NCI-H2227 treated with DMSO at 0.1 percent for 48 hours (cell line): ENCODE results near the gene PLEKHA6.

Experiments
- DNase-seq: peaks from one replicate; lab custom pipeline; 2025; lab: John Stamatoyannopoulos, UW

The PLEKHA6 gene

DNA sequence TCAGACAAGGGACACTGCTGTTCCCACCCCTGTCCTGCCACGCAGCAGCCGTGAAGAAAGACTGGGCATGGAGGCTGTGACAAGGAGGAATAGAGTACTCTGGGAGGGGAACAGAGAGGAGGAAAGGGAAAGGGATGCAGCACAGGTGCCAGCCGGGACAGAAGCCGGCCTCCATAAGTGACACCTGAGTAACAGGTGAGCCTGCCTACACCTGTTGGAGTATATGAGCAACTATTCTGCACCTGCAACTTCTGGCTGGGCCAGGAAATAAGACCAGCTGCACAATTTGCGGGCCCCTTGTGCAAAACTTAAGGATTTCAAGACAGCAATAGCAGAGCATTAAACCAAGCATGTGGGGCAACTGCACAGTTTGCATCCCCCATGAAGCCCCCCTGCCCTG is 73.4 kb downstream of the PLEKHA6 start:
- no peak for DNase-seq

DNA sequence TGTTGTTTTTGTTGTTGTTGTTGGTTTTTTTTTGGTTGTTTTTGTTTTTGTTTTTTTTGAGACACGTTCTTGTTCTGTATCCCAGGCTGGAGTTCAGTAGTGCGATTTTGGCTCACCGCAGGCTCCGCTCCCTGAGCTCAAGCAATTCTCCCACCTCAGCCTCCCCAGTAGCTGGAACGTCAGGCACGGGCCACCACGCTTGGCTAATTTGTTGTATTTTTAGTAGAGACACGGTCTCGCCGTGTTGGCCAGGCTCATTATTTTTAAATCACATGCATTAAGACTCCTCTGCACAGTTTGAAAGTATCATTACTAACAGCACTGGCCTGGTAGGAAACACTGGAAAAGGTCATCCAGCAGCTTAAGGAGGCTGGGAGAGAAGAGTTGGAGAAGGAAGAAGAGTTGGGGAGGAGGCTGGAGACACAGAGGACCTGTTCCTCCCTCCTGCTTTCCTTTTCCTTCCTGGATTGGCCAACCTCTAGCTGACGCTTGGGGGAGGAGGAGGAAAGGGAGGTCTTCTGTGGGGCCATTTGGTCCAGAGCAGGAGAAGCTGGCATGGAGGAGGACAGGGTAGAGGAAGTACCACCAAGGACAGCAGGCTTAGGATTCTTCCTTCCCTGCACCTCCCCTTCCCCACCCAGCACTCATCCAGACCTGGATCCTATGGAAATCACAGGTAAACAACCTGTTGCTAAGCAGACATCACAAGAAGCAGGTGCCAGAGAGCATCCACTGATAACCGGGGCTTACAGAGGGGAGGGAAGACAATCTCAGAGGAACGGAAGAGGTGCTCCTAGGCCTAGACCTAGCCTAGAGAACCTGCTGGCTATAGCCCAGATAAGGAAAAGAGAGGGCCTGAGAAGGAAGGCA is 74.1 kb downstream of the PLEKHA6 start:
- DNase-seq: no peak

DNA sequence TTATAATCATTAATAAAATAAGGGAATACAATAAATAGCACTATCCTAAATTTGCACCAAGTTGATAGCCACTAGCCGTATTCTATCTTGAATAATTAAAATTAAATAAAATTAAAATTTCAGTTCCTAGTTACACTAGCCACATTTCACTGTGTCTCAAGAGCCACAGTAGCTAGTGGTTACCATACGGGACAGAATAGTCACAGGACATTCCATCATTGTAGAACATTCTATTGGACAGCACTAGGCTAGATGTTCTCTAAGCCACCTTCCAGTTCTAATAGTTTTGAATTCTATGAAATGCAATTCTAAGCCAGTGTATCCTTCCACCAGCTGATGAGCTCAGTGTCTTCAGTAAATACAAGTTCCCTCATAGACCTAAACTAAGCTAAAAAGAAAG is 74.8 kb downstream of the PLEKHA6 start:
- no peak for DNase-seq

DNA sequence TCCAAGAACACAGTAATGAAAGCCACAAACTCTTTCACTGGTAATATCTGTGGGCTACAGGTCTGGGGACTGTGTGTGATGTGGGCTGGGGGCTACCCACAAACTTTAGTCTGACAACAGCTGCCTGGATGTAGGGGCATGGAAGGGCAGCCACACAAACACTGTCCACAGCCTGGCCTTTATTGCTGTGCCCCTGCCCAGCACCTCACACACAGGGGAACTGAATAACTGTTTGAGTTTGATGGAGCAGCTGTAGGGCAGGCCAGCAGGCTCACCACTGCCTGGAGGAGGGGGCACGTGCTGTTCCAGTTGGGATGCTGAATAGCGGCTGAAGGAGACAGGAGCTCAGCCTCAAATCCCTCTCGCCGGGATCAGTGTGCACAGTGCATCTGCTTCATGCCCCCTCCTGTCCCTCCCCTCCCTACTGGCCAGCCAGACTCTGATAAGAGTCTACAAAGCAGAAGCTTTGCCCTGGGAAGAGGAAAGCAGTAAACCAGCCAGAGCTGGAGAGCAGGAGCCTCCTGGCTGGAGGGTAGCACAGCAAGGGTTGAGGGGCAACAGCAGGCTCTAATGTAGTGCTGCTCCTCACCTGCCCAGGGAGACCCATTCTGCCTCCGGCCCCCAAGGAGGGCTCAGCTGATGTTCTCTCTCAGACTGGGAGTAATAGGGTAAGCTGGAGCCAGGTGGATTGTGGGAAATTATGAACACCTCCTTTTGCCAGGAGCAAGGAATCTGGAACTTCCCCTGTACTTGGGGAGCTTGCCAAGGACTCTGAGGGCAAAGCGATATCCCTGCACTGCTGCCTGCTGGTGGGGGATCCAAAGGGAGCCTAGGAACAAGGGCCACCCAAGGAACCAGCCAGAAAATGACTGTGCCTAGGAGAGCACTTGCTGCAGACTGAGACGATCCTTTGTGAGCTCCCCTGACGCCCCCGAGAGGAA is 75.7 kb downstream of the PLEKHA6 start:
- DNase-seq: no peak

DNA sequence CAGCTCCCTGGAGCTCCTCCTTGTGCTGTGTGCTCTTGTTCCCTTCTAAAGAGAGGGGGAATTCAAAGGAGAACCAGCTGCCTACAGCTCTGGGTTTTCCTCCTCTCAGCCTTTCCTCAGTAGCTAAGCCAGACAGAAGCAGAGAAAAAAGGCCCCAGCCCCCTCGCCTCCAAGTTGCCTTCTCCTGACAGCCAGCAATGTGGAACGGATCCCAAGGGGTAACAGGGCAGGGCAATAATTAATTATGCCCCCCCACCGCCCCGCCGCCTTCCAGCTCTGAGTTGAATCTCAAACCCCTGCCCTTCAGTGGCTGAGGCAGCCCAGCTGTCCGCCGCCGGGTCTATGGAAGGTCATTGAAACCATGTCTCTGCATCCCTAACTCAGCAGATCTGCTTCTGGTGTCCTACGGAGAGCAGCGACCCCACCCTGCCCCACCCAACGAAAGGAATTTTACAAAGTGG is 76.9 kb downstream of the PLEKHA6 start:
- DNase-seq: no peak

DNA sequence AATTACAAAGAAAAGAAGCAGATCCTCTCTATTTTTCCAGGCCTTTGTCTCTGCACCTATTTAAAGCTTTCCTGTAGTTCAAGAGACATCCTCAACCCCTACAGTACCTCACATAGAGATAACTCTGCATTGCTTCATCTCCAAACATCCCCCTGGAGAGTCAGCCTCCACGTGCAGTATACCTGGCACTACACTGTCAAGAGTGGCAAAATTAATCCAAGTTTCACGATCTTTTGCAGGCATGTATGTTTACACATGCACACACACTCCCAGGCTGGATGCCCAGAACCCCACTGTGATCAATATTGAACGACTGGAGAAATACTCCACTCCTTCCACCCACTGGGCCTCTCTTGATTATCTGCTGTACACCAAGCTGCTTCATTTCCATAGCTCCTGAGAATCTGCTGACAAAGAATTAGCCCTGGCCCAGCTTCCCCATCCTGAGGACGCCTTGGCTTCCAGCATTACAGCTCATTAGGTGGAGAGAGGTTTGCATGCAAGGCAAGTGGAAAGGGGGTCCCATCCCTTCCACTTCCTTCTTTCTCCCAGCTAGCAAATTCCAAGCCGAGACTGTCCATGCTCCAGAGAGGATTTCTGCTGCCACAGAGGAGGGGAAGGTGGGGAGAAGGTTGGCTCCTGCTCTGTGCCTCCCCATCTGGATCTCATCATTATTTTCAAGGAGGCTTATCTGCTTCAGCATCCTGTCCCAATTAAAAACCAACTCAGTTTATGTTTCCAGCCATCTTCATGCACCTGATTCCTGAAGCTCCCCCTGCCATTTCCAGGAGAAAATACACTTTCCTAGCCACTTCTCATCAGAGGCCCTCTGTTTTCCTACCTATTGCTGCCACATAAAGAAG is 79.4 kb downstream of the PLEKHA6 start:
- DNase-seq: no peak

DNA sequence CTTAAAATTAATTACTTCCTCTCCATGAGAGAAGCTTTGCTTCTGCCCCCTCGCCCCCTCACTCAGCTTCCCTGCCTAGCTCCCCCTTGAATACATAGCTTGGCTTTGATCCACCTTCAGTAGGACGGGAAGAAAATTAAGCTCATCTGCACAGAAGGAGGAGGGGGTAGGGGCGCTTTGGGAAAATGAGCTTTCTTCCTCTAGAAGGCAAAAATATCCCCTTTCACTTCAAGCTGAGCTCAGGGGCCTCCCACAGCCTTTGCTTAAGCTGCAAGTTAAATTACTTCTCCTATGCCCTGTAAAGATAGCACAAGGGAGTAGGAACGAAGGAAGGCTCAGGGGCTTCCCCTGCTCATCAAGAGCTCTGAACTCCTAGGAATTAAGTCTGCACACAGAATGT is 80.8 kb downstream of the PLEKHA6 start:
- DNase-seq: no peak

DNA sequence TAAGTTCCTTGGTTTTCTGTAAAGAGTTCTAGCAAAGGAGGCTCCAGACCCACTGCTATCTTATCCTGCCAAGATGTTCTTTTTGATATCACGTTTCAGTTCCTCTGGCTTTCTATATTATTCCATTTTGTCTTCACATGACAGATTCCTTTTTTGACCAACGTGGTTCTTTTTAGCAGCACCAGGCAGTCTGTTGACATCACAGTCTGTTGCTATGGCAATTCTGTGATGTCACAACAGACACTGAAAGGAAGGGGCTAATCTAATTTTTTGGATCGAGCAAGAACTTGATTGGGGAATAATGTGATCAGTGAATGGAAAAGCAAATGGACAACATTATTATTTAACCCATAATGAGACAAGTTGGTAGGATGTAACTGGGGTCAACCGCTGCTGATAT is 81.5 kb downstream of the PLEKHA6 start:
- no peak for DNase-seq

DNA sequence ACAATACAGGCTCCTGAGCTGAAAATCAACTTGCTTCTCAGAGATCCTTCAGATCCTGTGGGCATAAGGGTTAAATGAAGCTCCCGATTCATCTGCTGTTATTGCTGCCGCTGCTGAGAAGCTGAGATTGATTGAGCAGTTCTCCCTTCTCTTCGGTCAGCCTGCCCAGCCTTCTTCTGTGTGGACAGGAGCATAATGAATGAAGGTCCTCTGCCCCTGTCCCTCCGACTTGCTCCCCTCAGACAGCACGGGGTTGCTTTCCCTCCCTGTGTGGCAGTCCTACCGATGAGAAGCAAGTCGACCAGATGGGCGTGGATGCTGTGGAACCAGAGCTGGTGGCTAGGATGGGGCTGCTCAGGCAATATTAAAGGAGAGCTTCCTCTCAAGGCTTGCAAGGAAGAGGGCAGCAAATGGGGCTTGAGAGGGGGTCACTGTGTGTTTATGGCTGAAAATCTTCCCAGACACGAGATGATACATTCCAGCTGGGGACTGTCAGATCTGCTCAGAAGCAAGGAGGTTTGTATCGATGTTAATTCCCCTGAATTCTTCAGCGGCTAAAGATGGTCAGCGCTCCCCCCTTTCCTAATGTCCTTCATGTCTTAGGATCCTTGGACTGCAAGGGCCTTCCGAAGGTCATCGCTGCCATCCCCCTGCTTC is 82.0 kb downstream of the PLEKHA6 start:
- DNase-seq: no peak

DNA sequence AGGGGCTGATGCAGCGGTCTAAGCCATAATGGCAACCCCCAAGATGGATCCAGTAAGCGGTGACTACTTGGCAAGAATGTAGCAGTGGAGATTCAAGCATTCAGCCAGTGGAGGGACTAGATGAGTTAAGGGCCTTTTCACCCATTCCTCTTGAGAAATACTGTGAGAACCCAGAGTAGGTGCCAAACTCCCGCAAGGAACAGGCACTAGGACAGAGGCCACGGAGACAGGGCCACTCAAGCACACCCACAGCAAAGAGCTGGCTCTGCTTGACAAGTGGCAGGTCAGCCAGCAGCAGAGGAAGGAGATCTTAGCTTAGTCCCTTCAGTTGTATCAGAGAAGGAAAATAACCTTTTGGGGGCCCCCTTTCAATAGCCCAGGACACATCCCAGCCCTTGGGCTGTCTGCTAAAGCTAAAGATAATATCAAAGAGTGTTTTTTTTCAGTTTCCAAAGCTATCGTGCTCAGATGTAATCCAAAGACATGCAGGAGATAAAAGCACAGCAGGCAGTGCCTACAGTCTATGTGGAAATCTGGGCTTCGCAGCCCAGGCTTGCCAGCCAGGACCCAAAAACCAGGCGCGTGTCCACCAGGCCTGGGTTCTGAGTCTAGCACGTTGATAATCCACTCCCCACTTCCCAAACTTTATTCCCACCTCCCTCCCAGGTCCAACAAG is 83.9 kb downstream of the PLEKHA6 start:
- DNase-seq: no peak

DNA sequence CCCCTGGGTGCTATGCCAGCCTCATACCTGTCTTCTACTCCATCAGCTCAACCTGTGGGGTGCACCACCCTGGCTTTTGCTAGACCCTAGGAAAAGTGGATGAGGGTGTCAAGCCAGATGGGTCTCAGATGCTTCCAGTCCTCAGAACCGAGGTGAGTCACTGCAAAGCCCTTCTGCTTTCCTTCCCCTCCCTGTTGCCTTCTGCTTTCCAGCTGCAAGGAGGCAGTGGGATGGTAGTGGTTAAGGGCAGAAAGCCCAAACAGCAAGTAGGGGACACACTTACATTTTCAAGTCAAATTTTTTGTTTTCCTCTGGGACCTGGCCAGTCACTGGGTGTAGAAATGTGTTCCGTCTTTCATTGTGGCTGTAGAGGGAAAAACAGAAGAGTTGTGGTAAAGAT is 85.3 kb downstream of the PLEKHA6 start:
- DNase-seq: no peak

DNA sequence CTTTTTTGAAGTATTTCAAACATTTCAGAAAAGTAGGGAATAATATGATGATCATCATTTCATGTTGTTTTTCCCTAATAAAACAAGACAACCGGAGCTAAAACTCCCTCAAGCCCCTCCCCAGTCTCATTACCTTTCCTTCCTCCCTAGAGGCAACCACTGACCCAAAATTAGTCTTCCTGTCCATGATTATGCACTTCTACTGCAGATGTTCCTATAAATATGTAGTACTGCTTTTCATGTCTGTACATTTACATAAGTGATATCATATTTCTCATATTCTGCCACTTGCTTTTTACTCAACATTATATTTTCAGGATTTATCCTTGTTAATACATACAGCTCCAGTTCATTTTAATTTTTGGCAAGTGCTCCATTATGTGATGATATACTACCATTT is 87.2 kb downstream of the PLEKHA6 start:
- no peak for DNase-seq

DNA sequence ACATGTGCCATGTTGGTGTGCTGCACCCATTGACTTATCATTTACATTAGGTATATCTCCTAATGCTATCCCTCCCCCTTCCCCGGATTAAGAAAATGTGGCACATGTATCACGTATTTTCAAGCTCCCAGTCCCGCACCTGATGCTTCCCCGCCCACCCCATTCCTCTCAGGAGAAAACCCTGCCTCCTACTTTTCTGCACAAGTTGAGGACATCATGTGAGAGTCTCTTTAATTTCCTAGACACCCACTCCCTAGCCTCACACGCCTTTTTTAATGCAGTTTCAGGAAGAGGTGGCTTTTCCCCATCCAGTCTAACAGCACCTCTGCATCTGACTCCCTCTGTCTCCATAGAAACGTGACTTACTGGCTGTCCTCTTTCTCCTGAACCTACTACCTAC is 87.8 kb downstream of the PLEKHA6 start:
- DNase-seq: no peak

DNA sequence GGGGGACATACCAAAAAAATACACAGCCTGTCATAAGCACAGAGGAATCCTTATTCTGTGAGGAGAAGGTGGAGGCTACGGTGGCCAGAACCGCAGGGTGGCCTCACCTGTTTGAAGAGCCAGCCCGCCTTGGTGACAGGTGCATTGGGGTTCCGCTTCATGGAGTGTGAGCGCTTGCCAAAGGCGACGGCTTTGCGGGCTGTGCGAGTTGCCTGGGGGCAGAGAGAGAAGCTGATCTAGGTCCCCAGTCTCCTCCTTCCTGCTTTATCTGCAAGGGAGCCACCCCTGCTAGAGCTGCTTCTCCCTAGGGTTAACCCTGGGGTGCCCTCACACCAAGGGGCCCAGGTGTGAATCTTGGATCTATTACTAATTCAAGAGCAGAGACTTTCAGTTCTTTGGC is 91.6 kb downstream of the PLEKHA6 start:
- no peak for DNase-seq

DNA sequence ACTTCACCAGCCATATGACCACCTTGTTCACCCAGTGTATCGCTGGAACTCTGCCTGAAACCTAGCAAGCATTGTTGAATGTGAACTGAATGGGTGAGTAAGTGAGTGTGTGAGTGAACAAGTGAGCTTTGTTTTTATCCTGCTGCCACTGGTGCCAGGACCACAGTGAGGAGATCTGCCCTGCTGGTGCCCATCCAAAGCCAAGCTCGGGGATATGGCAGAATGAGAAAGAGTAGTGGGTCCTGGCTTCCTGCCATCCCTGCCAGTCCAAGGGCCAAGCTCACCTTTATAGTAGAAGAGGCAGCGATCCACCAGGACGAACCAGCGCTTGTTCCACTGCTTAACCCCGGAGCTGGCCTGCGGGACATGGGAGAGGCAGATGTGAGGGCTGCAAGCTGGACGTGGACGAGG is 92.5 kb downstream of the PLEKHA6 start:
- no peak for DNase-seq

DNA sequence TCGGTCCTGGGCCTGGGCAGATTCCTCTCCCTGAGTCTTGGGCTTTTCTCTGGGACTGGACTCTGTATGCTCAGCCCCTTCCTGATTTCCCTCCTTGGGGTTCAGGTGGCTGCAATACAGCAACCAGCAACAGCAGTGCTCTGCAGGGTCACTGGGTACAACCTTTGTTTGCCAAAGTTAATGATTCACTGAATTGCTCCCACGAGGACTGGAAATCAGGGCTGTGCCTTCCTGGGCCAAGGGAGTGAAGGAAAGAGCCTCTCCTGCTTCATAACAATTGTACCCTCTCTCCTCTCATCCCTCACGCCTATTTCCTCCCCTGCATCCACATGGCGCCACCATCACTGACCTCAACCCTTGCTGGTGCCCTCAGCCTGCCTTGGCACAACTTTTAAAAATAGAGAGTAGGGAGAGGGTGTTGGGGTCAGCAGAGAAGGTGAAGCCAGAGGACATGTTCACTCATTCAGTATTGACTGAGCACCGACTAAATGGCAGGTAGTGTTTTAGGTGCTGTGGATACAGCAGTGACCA is 93.2 kb downstream of the PLEKHA6 start:
- no peak for DNase-seq

DNA sequence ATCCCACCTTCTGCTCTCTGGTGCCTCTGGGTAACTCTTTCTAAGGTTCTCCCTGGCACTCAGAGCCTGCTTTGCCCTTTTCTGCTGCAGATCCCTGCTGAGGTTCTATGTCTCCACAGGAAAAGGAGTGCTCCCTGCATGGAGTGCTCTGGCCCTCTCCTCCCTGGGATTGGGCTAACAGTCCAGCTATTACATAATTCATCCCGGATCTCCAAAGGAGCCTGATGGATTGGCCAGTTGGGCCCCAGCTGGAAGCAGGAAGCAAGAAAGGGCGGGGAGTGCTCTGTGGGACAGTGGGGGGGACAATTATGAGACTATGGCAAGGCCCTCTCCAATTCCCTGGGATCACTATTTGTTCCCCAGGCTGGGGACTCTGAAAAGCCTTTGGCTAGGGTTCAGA is 94.1 kb downstream of the PLEKHA6 start:
- no peak for DNase-seq

DNA sequence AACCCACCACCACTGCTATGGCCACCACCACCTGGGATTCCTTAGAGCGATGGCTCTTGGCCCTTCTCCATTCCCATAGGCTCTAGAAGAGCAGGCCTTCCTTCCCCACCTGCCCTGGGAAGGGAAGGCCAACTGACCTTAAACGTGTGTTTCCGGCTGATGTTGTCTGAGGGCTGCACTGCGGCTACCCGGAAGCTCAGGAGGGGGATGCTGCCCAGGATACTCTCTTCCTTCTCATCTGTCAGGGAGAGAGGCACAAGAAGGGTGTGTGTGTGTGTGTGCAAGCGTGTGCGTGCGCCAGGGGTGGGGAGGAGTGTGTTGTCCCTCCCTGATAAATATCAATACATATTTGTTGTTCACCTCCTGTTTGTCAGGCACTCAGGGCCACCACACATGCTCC is 94.9 kb downstream of the PLEKHA6 start:
- DNase-seq: no peak

DNA sequence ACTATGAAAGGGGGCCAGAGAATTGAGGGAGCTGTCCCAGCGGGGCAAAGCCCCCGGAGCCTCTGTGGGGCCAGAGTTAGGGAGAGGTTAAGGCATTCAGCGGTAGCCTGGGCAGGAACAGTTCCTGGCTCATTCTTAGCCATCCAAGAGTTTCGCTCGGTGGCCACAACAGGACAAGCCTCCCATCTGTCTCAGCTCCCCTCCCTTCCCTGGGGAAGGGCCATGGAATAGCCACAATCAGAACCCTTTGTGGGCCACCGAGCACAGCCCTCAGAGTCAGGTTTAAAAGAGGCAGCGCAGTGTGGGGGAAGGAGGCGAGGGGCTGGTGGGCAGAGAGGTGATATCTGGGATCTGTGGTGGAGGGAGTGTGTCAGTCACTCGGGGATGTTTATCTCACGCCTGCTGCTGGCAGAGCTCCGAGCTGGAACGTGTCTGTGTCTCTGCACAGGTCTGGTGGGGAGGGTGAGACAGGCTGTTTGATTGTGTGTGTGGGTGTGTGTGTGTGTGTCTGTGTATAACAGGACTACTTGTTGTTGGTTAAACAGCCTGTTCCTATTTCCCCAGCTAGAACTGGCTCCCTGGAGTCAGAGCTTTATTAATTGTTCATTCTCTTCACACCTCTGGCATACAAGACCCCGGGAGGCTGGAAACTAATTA is 96.3 kb downstream of the PLEKHA6 start:
- DNase-seq: no peak
